Measurements from ENCODE around the gene APCDD1L. TPM values are rescaled to one million over a fixed set of nuclear protein-coding genes. Genes with fewer than 3 reads are reported as not detected.

The APCDD1L gene
- total RNA-seq (2021) (2.4 to 3.2 TPM (median 2.5 TPM) in 3 replicates), Bru-seq, nascent RNA (percentile 36 among the genes with signal in this experiment)
- long read RNA-seq, experiment 1, transcript APCDD1L-201 (4 exons, 3,426 nt), result major isoform, 5 of 7 reads
- long read RNA-seq, experiment 1, partial matches to known transcripts, result 1 of 7 reads
- long read RNA-seq, experiment 1, other reads (novel, unspliced or antisense), result 1 of 7 reads
- long read RNA-seq, experiment 2, partial matches to known transcripts, result 1 of 7 reads
- long read RNA-seq, experiment 2, other reads (novel, unspliced or antisense), result 4 of 7 reads
- long read RNA-seq, experiment 3, result 0 reads

- Mint-ChIP-seq H3K27me3 (ENCODE audit: low read depth) (peaks cover 64% of the 10 kb centered on the region), H3K36me3 (peaks cover 5% of the 10 kb centered on the region), H3K27ac (no peak within 1 kb of the TSS), H3K4me3 (peak within 1 kb of the TSS; percentile 78), H3K9me3 (no peaks in the 10 kb centered on the region), H3K4me1 (peaks cover 23% of the 10 kb centered on the region)
- ChIA-PET POLR2A (interaction anchor here (0.6 to 0.9 kb wide), 2 partner anchors 34 to 493 kb away, joined by 4 read pairs; no protein-coding TSS in a partner anchor), CTCF (interaction anchor here (0.6 to 2.9 kb wide), 8 partner anchors 34 to 355 kb away, joined by 3 to 24 read pairs (median 4); no protein-coding TSS in a partner anchor)
- TF ChIP-seq ZNF512 (CRISPR knock-in tag; IDR thresholded peaks at IDR 0.05; ENCODE audit: borderline replicate concordance) (0 out of 2 replicates have a peak, but pooled peaks have one; percentile 47), CBFB (CRISPR knock-in tag; IDR thresholded peaks at IDR 0.05; ENCODE audit: low read depth) (no peak)
- DNase-seq (ENCODE audit: low spot score) (no peak), ATAC-seq (peak; percentile 67)
Measured at GRCh38 chr20:58515233-58516212, at the start of gene APCDD1L. Gene APCDD1L (minus strand): TSS chr20:58515399. CDS start chr20:58514707, 692 bp downstream.

GRCh38 chr20:58559368-58559729, 44.1 kb upstream of the APCDD1L start:
- CTCF ChIA-PET, result interaction anchor here (1.3 to 2.2 kb wide), 3 partner anchors 10 to 89 kb away, joined by 3 to 9 read pairs (median 5); no protein-coding TSS in a partner anchor

GRCh38 chr20:58558486-58559367, 43.5 kb upstream of the APCDD1L start:
- DNase-seq (ENCODE audit: low spot score) (peak; percentile 38), ATAC-seq (peak; percentile 74; the same call in 1 of the 2 replicates)
- CTCF ChIA-PET, result interaction anchor here (0.6 to 2.2 kb wide), 11 partner anchors 9 to 747 kb away, joined by 3 to 9 read pairs (median 3); no protein-coding TSS in a partner anchor
- Mint-ChIP-seq H3K27ac (no peak overlapping the region), H3K27me3 (ENCODE audit: low read depth) (peaks cover 29% of the 10 kb centered on the region), H3K36me3 (no peaks in the 10 kb centered on the region; the same call in 1 of the 2 replicates), H3K9me3 (peaks cover 6% of the 10 kb centered on the region), H3K4me3 (no peak overlapping the region), H3K4me1 (no peaks in the 10 kb centered on the region)
- POLR2A ChIA-PET, result no interaction called here
- TF ChIP-seq TP53 (CRISPR knock-in tag; IDR thresholded peaks at IDR 0.05), result no peak
- TF ChIP-seq, protein P1, sequence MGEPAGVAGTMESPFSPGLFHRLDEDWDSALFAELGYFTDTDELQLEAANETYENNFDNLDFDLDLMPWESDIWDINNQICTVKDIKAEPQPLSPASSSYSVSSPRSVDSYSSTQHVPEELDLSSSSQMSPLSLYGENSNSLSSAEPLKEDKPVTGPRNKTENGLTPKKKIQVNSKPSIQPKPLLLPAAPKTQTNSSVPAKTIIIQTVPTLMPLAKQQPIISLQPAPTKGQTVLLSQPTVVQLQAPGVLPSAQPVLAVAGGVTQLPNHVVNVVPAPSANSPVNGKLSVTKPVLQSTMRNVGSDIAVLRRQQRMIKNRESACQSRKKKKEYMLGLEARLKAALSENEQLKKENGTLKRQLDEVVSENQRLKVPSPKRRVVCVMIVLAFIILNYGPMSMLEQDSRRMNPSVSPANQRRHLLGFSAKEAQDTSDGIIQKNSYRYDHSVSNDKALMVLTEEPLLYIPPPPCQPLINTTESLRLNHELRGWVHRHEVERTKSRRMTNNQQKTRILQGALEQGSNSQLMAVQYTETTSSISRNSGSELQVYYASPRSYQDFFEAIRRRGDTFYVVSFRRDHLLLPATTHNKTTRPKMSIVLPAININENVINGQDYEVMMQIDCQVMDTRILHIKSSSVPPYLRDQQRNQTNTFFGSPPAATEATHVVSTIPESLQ (CRISPR knock-in tag; IDR thresholded peaks at IDR 0.05), result no peak
- no peak for TF ChIP-seq NFYB (CRISPR knock-in tag; conservative IDR thresholded peaks at IDR 0.05; ENCODE audit: low read depth)
- TF ChIP-seq ZNF317 (CRISPR knock-in tag; IDR thresholded peaks at IDR 0.05; ENCODE audit: borderline replicate concordance, low read depth), result no peak
- TF ChIP-seq CTCF (IDR thresholded peaks at IDR 0.05), result no peak
- TF ChIP-seq RELA (CRISPR knock-in tag; IDR thresholded peaks at IDR 0.05; ENCODE audit: borderline replicate concordance), result no peak
- no peak for TF ChIP-seq ATF1 (CRISPR knock-in tag; IDR thresholded peaks at IDR 0.05)
- no peak for TF ChIP-seq CDX4 (CRISPR knock-in tag; IDR thresholded peaks at IDR 0.05; ENCODE audit: borderline replicate concordance)
- TF ChIP-seq, protein P2, sequence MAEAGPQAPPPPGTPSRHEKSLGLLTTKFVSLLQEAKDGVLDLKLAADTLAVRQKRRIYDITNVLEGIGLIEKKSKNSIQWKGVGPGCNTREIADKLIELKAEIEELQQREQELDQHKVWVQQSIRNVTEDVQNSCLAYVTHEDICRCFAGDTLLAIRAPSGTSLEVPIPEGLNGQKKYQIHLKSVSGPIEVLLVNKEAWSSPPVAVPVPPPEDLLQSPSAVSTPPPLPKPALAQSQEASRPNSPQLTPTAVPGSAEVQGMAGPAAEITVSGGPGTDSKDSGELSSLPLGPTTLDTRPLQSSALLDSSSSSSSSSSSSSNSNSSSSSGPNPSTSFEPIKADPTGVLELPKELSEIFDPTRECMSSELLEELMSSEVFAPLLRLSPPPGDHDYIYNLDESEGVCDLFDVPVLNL (CRISPR knock-in tag; IDR thresholded peaks at IDR 0.05; ENCODE audit: borderline replicate concordance, low read depth), result no peak
- no peak for TF ChIP-seq NR1H2 (CRISPR knock-in tag; IDR thresholded peaks at IDR 0.05)
- TF ChIP-seq, protein P3, sequence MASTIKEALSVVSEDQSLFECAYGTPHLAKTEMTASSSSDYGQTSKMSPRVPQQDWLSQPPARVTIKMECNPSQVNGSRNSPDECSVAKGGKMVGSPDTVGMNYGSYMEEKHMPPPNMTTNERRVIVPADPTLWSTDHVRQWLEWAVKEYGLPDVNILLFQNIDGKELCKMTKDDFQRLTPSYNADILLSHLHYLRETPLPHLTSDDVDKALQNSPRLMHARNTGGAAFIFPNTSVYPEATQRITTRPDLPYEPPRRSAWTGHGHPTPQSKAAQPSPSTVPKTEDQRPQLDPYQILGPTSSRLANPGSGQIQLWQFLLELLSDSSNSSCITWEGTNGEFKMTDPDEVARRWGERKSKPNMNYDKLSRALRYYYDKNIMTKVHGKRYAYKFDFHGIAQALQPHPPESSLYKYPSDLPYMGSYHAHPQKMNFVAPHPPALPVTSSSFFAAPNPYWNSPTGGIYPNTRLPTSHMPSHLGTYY (CRISPR knock-in tag; IDR thresholded peaks at IDR 0.05), result no peak

More at GRCh38 chr20:58559368-58559729, 44.1 kb upstream of the APCDD1L start:
- Mint-ChIP-seq H3K9me3 (peaks cover 7% of the 10 kb centered on the region), H3K27me3 (ENCODE audit: low read depth) (peaks cover 27% of the 10 kb centered on the region), H3K4me3 (no peak overlapping the region), H3K27ac (no peak overlapping the region), H3K36me3 (no peaks in the 10 kb centered on the region; the same call in 1 of the 2 replicates), H3K4me1 (no peaks in the 10 kb centered on the region)
- no peak for ATAC-seq
- POLR2A ChIA-PET, result no interaction called here
- TF ChIP-seq, protein P3 (CRISPR knock-in tag; IDR thresholded peaks at IDR 0.05), result no peak
- no peak for TF ChIP-seq FOXK1 (CRISPR knock-in tag; IDR thresholded peaks at IDR 0.05)
- DNase-seq (ENCODE audit: low spot score), result no peak
